HUES48 (cell line): ENCODE results near the gene ART1.
"Not testable (repeated sequence)": the region's sequence is repeated elsewhere in the genome, so short reads cannot be mapped to it uniquely, and the experiment has no call there.

Experiments used
- H3K27ac ChIP-seq: one replicate; pipeline ENCODE4 v1.7.0; 2013; ENCODE audit warnings: low read depth, low read length, inconsistent platforms
- H3K27me3 ChIP-seq: 2 replicates; pipeline ENCODE4 v1.6.1; 2013; ENCODE audit warnings: mild to moderate bottlenecking, low read length; ENCODE audit not compliant: control insufficient read depth, insufficient read depth
- H3K36me3 ChIP-seq: 2 replicates; pipeline ENCODE4 v1.6.1; 2013; ENCODE audit warnings: low read length; ENCODE audit not compliant: control insufficient read depth, insufficient read depth
- H3K4me1 ChIP-seq: 2 replicates; pipeline ENCODE4 v1.6.1; 2013; ENCODE audit warnings: mild to moderate bottlenecking, low read length; ENCODE audit not compliant: control insufficient read depth, insufficient read depth
- H3K4me3 ChIP-seq: 2 replicates; pipeline ENCODE4 v1.5.1; 2013; ENCODE audit warnings: mild to moderate bottlenecking, low read depth, low read length
- H3K9ac ChIP-seq: 2 replicates; pipeline ENCODE4 v1.6.1; 2013; ENCODE audit warnings: mild to moderate bottlenecking, low read depth, low read length, moderate library complexity
- H3K9me3 ChIP-seq: 2 replicates; pipeline ENCODE4 v1.6.1; 2013; ENCODE audit warnings: low read length; ENCODE audit not compliant: control insufficient read depth, insufficient read depth

Gene ART1

GRCh38 chr11:3649374-3649773 is 4.4 kb downstream of the ART1 start:
- not testable (repeated sequence) for H3K9ac ChIP-seq, H3K4me1 ChIP-seq, H3K36me3 ChIP-seq, H3K27me3 ChIP-seq, H3K27ac ChIP-seq, H3K4me3 ChIP-seq, H3K9me3 ChIP-seq

DNA sequence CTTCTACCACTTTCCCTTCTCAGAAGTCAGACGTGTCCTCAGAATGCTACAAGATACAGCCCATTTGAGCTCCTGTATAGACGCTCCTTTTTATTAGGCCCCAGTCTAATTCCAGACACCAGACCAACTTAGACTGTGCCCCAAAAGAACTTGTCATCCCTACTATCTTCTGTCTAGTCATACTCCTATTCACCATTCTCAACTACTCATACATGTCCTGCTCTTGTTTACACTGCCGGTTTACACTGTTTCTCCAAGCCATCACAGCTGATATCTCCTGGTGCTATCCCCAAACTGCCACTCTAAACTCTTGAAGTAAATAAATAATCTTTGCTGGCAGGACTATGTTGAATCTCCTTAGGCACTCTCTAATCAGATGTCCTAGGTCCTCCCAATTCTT is 7.6 kb downstream of the ART1 start:
- not testable (repeated sequence) for H3K4me1 ChIP-seq, H3K27ac ChIP-seq, H3K9me3 ChIP-seq, H3K36me3 ChIP-seq, H3K9ac ChIP-seq, H3K27me3 ChIP-seq, H3K4me3 ChIP-seq

- no peak overlapping the region for H3K9ac ChIP-seq
- H3K36me3 ChIP-seq: no peaks in the 10 kb centered on the region
- H3K9me3 ChIP-seq: no peaks in the 10 kb centered on the region
- no peaks in the 10 kb centered on the region for H3K4me1 ChIP-seq
- no peak overlapping the region for H3K27ac ChIP-seq
- no peaks in the 10 kb centered on the region for H3K27me3 ChIP-seq
- H3K4me3 ChIP-seq: no peak overlapping the region
Observed at GRCh38 chr11:3655547-3655946, 10.6 kb downstream of the ART1 start.

- H3K9me3 ChIP-seq, H3K4me3 ChIP-seq, H3K4me1 ChIP-seq, H3K36me3 ChIP-seq, H3K27me3 ChIP-seq, H3K9ac ChIP-seq, H3K27ac ChIP-seq: not testable (repeated sequence)
Observed at GRCh38 chr11:3657331-3657730, 12.4 kb downstream of the ART1 start.

GRCh38 chr11:3658252-3658651 is 13.3 kb downstream of the ART1 start:
- no peaks in the 10 kb centered on the region for H3K36me3 ChIP-seq
- H3K27ac ChIP-seq: no peak overlapping the region
- no peak overlapping the region for H3K9ac ChIP-seq
- no peak overlapping the region for H3K4me3 ChIP-seq
- H3K9me3 ChIP-seq: no peaks in the 10 kb centered on the region
- no peaks in the 10 kb centered on the region for H3K27me3 ChIP-seq
- H3K4me1 ChIP-seq: no peaks in the 10 kb centered on the region

DNA sequence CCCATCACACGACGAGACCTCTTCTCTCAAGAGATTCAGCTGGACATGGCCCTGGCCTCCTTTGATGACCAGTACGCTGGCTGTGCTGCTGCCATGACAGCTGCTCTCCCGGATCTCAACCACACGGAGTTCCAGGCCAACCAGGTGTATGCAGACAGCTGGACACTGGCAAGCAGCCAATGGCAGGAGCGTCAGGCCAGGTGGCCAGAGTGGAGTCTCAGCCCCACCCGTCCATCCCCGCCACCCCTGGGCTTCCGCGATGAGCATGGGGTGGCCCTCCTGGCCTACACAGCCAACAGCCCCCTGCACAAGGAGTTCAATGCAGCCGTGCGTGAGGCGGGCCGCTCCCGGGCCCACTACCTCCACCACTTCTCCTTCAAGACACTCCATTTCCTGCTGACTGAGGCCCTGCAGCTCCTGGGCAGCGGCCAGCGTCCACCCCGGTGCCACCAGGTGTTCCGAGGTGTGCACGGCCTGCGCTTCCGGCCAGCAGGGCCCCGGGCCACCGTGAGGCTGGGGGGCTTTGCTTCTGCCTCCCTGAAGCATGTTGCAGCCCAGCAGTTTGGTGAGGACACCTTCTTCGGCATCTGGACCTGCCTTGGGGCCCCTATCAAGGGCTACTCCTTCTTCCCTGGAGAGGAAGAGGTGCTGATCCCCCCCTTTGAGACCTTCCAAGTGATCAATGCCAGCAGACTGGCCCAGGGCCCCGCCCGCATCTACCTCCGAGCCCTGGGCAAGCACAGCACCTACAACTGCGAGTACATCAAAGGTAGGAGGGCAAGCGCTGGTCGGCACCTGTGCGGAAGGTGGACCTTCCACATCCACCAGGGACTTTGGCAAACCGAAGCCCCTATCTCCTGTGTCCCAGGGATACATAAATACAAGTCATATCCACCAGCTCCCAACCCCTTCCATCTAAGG is 14.9 kb downstream of the ART1 start:
- H3K36me3 ChIP-seq: 0 out of 2 replicates have a peak, but pooled peaks cover 2% of the 10 kb centered on the region
- no peaks in the 10 kb centered on the region for H3K9me3 ChIP-seq
- no peak overlapping the region for H3K9ac ChIP-seq
- no peaks in the 10 kb centered on the region for H3K27me3 ChIP-seq
- no peak overlapping the region for H3K4me3 ChIP-seq
- no peaks in the 10 kb centered on the region for H3K4me1 ChIP-seq
- no peak overlapping the region for H3K27ac ChIP-seq

GRCh38 chr11:3660960-3661359 is 16.0 kb downstream of the ART1 start:
- no peaks in the 10 kb centered on the region for H3K4me1 ChIP-seq
- no peaks in the 10 kb centered on the region for H3K9me3 ChIP-seq
- peaks cover 12% of the 10 kb centered on the region; the same call in 1 of the 2 replicates for H3K36me3 ChIP-seq
- H3K27me3 ChIP-seq: no peaks in the 10 kb centered on the region
- H3K9ac ChIP-seq: no peak overlapping the region
- no peak overlapping the region for H3K27ac ChIP-seq
- H3K4me3 ChIP-seq: no peak overlapping the region

DNA sequence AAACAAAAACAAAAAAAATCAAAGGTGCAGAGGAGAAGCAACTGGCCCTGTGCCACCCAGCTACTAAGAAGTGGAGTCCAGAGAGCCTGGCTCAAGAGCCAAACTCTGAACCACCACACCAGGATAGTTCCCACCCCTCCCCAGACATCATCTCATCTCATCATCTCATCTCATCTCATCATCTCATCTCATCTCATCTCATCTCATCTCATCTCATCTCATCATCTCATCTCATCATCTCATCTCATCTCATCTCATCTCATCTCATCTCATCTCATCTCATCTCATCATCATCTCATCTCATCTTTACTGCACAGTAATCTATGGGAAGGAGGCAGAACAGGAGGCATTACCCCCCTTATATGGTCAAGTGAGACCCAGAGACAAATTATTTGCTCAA is 17.9 kb downstream of the ART1 start:
- Histone ChIP-seq H3K36me3 (peaks cover 21% of the 10 kb centered on the region; the same call in 1 of the 2 replicates), H3K4me1 (no peaks in the 10 kb centered on the region), H3K9ac (no peak overlapping the region), H3K27ac (no peak overlapping the region), H3K4me3 (no peak overlapping the region), H3K27me3 (no peaks in the 10 kb centered on the region), H3K9me3 (no peaks in the 10 kb centered on the region)

- Histone ChIP-seq H3K9me3 (no peaks in the 10 kb centered on the region), H3K4me1 (no peaks in the 10 kb centered on the region), H3K9ac (no peak overlapping the region), H3K27ac (no peak overlapping the region), H3K4me3 (no peak overlapping the region), H3K27me3 (no peaks in the 10 kb centered on the region), H3K36me3 (peaks cover 26% of the 10 kb centered on the region)
Observed at GRCh38 chr11:3664032-3664630, 19.2 kb downstream of the ART1 start.

GRCh38 chr11:3665336-3666022 is 20.6 kb downstream of the ART1 start:
- Histone ChIP-seq H3K4me1 (no peaks in the 10 kb centered on the region), H3K27me3 (no peaks in the 10 kb centered on the region), H3K36me3 (peaks cover 33% of the 10 kb centered on the region), H3K9me3 (no peaks in the 10 kb centered on the region), H3K9ac (no peak overlapping the region), H3K4me3 (no peak overlapping the region), H3K27ac (no peak overlapping the region)

GRCh38 chr11:3666023-3666530 is 21.1 kb downstream of the ART1 start:
- H3K27me3 ChIP-seq: no peaks in the 10 kb centered on the region
- H3K27ac ChIP-seq: no peak overlapping the region
- no peak overlapping the region for H3K4me3 ChIP-seq
- no peak overlapping the region for H3K9ac ChIP-seq
- peaks cover 36% of the 10 kb centered on the region for H3K36me3 ChIP-seq
- no peaks in the 10 kb centered on the region for H3K4me1 ChIP-seq
- no peaks in the 10 kb centered on the region for H3K9me3 ChIP-seq
